Measurements from ENCODE around the gene TAPBP.

DNA sequence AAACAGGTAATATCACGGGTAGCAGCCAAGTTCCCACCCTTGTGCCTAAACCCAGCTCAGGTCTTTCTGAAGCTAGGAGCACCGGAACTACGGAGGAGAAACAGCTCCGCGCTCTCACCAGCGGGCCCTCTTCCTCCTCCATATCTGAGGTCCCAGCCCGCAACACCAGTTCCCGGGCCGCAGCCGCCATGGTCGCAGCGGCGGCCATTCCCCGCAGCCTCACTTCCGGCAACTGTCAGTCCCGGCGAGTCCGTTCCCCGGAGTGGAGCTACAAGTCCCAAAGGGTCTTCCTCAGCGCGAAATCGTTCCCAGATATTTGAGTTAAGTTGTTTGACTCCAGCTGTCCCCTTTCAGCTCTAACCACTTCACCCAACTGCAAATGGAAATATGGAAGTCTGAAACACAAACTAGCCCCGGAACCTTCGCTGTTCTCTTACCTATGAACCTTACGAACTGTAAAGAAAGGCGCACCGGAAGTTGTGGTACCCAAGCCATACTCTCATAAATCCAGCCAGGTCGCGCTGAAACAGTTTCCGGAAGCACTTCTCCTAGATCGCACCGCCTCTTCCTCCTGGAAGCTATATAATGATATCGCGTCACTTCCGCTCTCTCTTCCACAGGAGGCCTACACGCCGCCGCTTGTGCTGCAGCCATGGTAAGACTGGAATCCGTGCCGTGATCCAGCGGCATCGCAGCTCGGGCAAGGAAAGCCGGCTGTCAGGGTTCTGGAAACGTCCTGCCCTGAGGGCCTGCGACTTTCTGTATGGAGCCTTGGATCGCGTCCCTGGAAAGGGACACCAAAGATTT lies 42.2 kb downstream of the TAPBP start, which contains the start of the genes RPS18 and VPS52:
- TF ChIP-seq RBM39 (optimal IDR thresholded peaks at IDR 0.05; ENCODE audit: low read depth, low read length) = peak; percentile 96
- no peak for TF ChIP-seq CTCF (IDR thresholded peaks at IDR 0.05 in 2 of 3, conservative IDR thresholded peaks at IDR 0.05 in 1 of 3; ENCODE audit: insufficient read depth in 2 of 3, low read depth in 1 of 3, low read length in 3 of 3)
- TF ChIP-seq U2AF1 (optimal IDR thresholded peaks at IDR 0.05; ENCODE audit: low read depth, low read length) = no peak
- peak; percentile 88; the same call in 1 of the 2 replicates for TF ChIP-seq GTF2F1 (IDR thresholded peaks at IDR 0.05; ENCODE audit: low read depth, low read length)

Data from K562 (cell line).